OCI-LY1 (cell line): ENCODE results near the gene FAM53B.

Experiments used
- H2AFZ ChIP-seq: fragments of 200-600 bp; sonication (generic), shearing (Covaris generic); 2 replicates; pipeline ENCODE4 v1.6.0; 2014; ENCODE audit warnings: antibody characterized with exemption, mild to moderate bottlenecking, low read length
- H3F3A ChIP-seq: fragments of 200-600 bp; sonication (generic), shearing (Covaris generic); 2 replicates; pipeline ENCODE4 v1.6.0; 2014; ENCODE audit warnings: mild to moderate bottlenecking, antibody characterized with exemption, low read length, moderate library complexity; ENCODE audit not compliant: insufficient read depth
- H3K27ac ChIP-seq: fragments of 200-600 bp; sonication (generic); 2 replicates; pipeline ENCODE4 v1.5.1; 2014; ENCODE audit warnings: low read length, mixed run types, mild to moderate bottlenecking, low read depth; ENCODE audit not compliant: poor library complexity, severe bottlenecking
- H3K27me3 ChIP-seq: fragments of 200-600 bp; sonication (generic); 2 replicates; pipeline ENCODE4 v1.6.0; 2014; ENCODE audit warnings: antibody characterized with exemption, mild to moderate bottlenecking, low read length, moderate library complexity; ENCODE audit not compliant: insufficient read depth
- H3K36me3 ChIP-seq: fragments of 200-600 bp; sonication (generic); 2 replicates; pipeline ENCODE4 v1.6.1; 2014; ENCODE audit warnings: mild to moderate bottlenecking, antibody characterized with exemption, low read length, moderate library complexity, mixed read lengths; ENCODE audit not compliant: insufficient read depth
- H3K4me1 ChIP-seq: fragments of 200-600 bp; sonication (generic); 2 replicates; pipeline ENCODE4 v1.5.1; 2014; ENCODE audit warnings: mild to moderate bottlenecking, low read length, moderate library complexity; ENCODE audit not compliant: insufficient read depth, severe bottlenecking
- H3K4me2 ChIP-seq: fragments of 200-600 bp; sonication (generic), shearing (Covaris generic); 2 replicates; pipeline ENCODE4 v1.6.1; 2014; ENCODE audit warnings: low read length
- H3K4me3 ChIP-seq: fragments of 200-600 bp; sonication (generic); 2 replicates; pipeline ENCODE4 v1.5.1; 2014; ENCODE audit warnings: low read length, low read depth, mild to moderate bottlenecking, mixed read lengths; ENCODE audit not compliant: poor library complexity, severe bottlenecking
- H3K79me2 ChIP-seq: fragments of 200-600 bp; shearing (Covaris generic); 2 replicates; pipeline ENCODE4 v1.6.1; 2016; ENCODE audit warnings: mixed run types, low read length, mixed read lengths; ENCODE audit not compliant: insufficient read depth
- H3K9ac ChIP-seq: fragments of 200-600 bp; sonication (generic), shearing (Covaris generic); 2 replicates; pipeline ENCODE4 v1.6.1; 2014; ENCODE audit warnings: mild to moderate bottlenecking, low read length, mixed read lengths
- H3K9me2 ChIP-seq: fragments of 200-600 bp; sonication (generic), shearing (Covaris generic); 2 replicates; pipeline ENCODE4 v1.6.1; 2014; ENCODE audit warnings: low read depth, mild to moderate bottlenecking, low read length, mixed read lengths
- H3K9me3 ChIP-seq: fragments of 200-600 bp; shearing (Covaris generic); 2 replicates; pipeline ENCODE4 v1.6.1; 2014; ENCODE audit warnings: low read length, mixed read lengths
- H4K20me1 ChIP-seq: fragments of 200-600 bp; sonication (generic), shearing (Covaris generic); 2 replicates; pipeline ENCODE4 v1.6.0; 2016; ENCODE audit warnings: mild to moderate bottlenecking, low read length; ENCODE audit not compliant: insufficient read depth
- CTCF ChIP-seq: fragments of 200-600 bp; sonication (generic), shearing (Covaris generic); IDR thresholded peaks from 2 replicates; pipeline ENCODE4 v1.5.1; 2017; ENCODE audit warnings: mild to moderate bottlenecking, antibody characterized with exemption, low read length, moderate library complexity, mixed read lengths
- EZH2 ChIP-seq: fragments of 200-600 bp; sonication (generic), shearing (Covaris generic); IDR thresholded peaks from 2 replicates; pipeline ENCODE4 v1.8.0; 2017; ENCODE audit warnings: borderline replicate concordance, mixed run types, mild to moderate bottlenecking, antibody characterized with exemption, low read length, moderate library complexity, mixed read lengths

FAM53B gene

GRCh38 chr10:124606822-124607221 lies 137.4 kb downstream of the FAM53B start:
- Histone ChIP-seq H3K36me3 (no peaks in the 10 kb centered on the region), H3K9me3 (no peaks in the 10 kb centered on the region), H3K27ac (peak overlapping the region; percentile 97), H3K27me3 (no peaks in the 10 kb centered on the region), H4K20me1 (no peaks in the 10 kb centered on the region), H3F3A (no peaks in the 10 kb centered on the region), H3K9ac (peak overlapping the region; percentile 55; the same call in 1 of the 2 replicates), H3K79me2 (no peaks in the 10 kb centered on the region), H3K4me1 (peaks cover 68% of the 10 kb centered on the region), H3K9me2 (no peaks in the 10 kb centered on the region), H2AFZ (no peak overlapping the region), H3K4me2 (peak overlapping the region; percentile 33; the same call in 1 of the 2 replicates), H3K4me3 (no peak overlapping the region)
- no peak for TF ChIP-seq EZH2
- TF ChIP-seq CTCF: no peak

GRCh38 chr10:124605856-124606812 lies 138.0 kb downstream of the FAM53B start:
- Histone ChIP-seq H3K9me3 (no peaks in the 10 kb centered on the region), H3K9me2 (no peaks in the 10 kb centered on the region), H3K27ac (peak overlapping the region; percentile 97), H3K4me3 (no peak overlapping the region), H3K79me2 (no peaks in the 10 kb centered on the region), H3K4me1 (peaks cover 68% of the 10 kb centered on the region), H4K20me1 (no peaks in the 10 kb centered on the region), H3K4me2 (peak overlapping the region; percentile 33; the same call in 1 of the 2 replicates), H3K9ac (peak overlapping the region; percentile 55; the same call in 1 of the 2 replicates), H3K27me3 (no peaks in the 10 kb centered on the region), H3K36me3 (no peaks in the 10 kb centered on the region), H2AFZ (no peak overlapping the region), H3F3A (no peaks in the 10 kb centered on the region)
- TF ChIP-seq CTCF (no peak), EZH2 (no peak)

- Histone ChIP-seq H3F3A (no peaks in the 10 kb centered on the region), H3K4me2 (no peak overlapping the region; the same call in 1 of the 2 replicates), H3K9me3 (no peaks in the 10 kb centered on the region), H4K20me1 (no peaks in the 10 kb centered on the region), H3K4me3 (no peak overlapping the region), H3K27ac (peak overlapping the region; percentile 97), H3K79me2 (no peaks in the 10 kb centered on the region), H3K4me1 (peaks cover 71% of the 10 kb centered on the region), H3K9me2 (no peaks in the 10 kb centered on the region), H3K36me3 (no peaks in the 10 kb centered on the region), H3K27me3 (no peaks in the 10 kb centered on the region), H2AFZ (no peak overlapping the region), H3K9ac (peak overlapping the region; percentile 40; the same call in 1 of the 2 replicates)
- TF ChIP-seq CTCF: no peak
- TF ChIP-seq EZH2: no peak
Measured at GRCh38 chr10:124605481-124605855, 138.7 kb downstream of the FAM53B start.
